Suprapubic skin (tissue), 4 donors: ENCODE measurements around the gene TLCD2. TPM values are rescaled to one million over a fixed set of nuclear protein-coding genes. Genes with fewer than 3 reads are reported as not detected.
A peak's percentile ranks its signal among the peaks of the same experiment; 100 is the strongest.

Experiments
- DNase-seq, 2 donors: peaks; one replicate each; pipeline ENCODE4 v3.0.0-alpha.2; 2019; ENCODE audit warnings: low spot score in 2 of 2
- H3K27ac ChIP-seq: fragments of 200-600 bp; sonication (generic); one replicate; pipeline ENCODE4 v1.5.1; 2019
- H3K27me3 ChIP-seq: fragments of 200-600 bp; sonication (generic); one replicate; pipeline ENCODE4 v1.5.1; 2019
- H3K36me3 ChIP-seq: fragments of 200-600 bp; sonication (generic); one replicate; pipeline ENCODE4 v1.5.1; 2019
- H3K4me1 ChIP-seq: fragments of 200-600 bp; sonication (generic); one replicate; pipeline ENCODE4 v1.5.1; 2019
- H3K4me3 ChIP-seq: fragments of 200-600 bp; sonication (generic); one replicate; pipeline ENCODE4 v1.5.1; 2019; ENCODE audit warnings: mild to moderate bottlenecking
- H3K9me3 ChIP-seq: fragments of 200-600 bp; sonication (generic); one replicate; pipeline ENCODE4 v1.5.1; 2019
- CTCF ChIP-seq, 2 donors: fragments of 200-600 bp in 1 of 2; fragments of 450-650 bp in 1 of 2; sonication (generic) in 1 of 2; IDR thresholded peaks; one replicate each; pipeline ENCODE4 v1.5.1; 2016 to 2019; ENCODE audit warnings: antibody characterized with exemption in 2 of 2, mild to moderate bottlenecking in 1 of 2, moderate library complexity in 1 of 2
- EP300 ChIP-seq: sonication (generic); formaldehyde crosslinking; IDR thresholded peaks from one replicate; pipeline ENCODE4 v1.6.1; 2017; ENCODE audit warnings: antibody characterized with exemption
- POLR2A ChIP-seq, 2 donors: fragments of 450-650 bp; IDR thresholded peaks; one replicate each; pipeline ENCODE4 v1.6.1; 2017; ENCODE audit warnings: antibody characterized with exemption in 2 of 2, mild to moderate bottlenecking in 2 of 2, moderate library complexity in 2 of 2
- POLR2AphosphoS5 ChIP-seq, 3 donors: sonication (generic); formaldehyde crosslinking; IDR thresholded peaks; one replicate each; pipeline ENCODE4 v1.6.1; 2017; ENCODE audit warnings: antibody characterized with exemption in 3 of 3
- WGBS: methylation state at CpG from one replicate; pipeline ENCODE4 v1.1.5; 2018; 5-methylcytosine and 5-hydroxymethylcytosine counted together
- total RNA-seq, 4 donors: library from RNA; depleted of rRNA; stranded (reverse); fragments of >200 nt; gene quantifications; one replicate each; pipeline ENCODE4 v1.1.0, GENCODE V29; 2016

The TLCD2 gene
- total RNA-seq, 4 donors from 2014 or later = 2.2 to 4.6 (median 2.9) TPM

- WGBS = 11% methylated on average over 11 of the region's 11 CpGs
- Histone ChIP-seq H3K36me3 (peaks cover 20% of the 10 kb centered on the region), H3K27me3 (no peaks in the 10 kb centered on the region), H3K4me1 (peaks cover 69% of the 10 kb centered on the region), H3K27ac (peak overlapping the region; percentile 100), H3K4me3 (peak overlapping the region; percentile 99), H3K9me3 (no peaks in the 10 kb centered on the region)
- DNase-seq = peak in 1 of 2 donors; percentile 74
- TF ChIP-seq CTCF (IDR thresholded peaks at IDR 0.05) (peak in 1 of 2 donors; percentile 42), EP300 (no peak), POLR2AphosphoS5 (IDR thresholded peaks at IDR 0.05) (no peak), POLR2A (IDR thresholded peaks at IDR 0.05) (no peak)
These were observed 3.8 kb upstream of the TLCD2 start for GRCh38 chr17:1713878-1714426.

GRCh38 chr17:1713160-1713877, 3.1 kb upstream of the TLCD2 start:
- TF ChIP-seq POLR2AphosphoS5 (IDR thresholded peaks at IDR 0.05) (no peak), EP300 (no peak)
- Histone ChIP-seq H3K36me3 (peaks cover 20% of the 10 kb centered on the region), H3K9me3 (no peaks in the 10 kb centered on the region), H3K4me3 (peak overlapping the region; percentile 99), H3K27ac (peak overlapping the region; percentile 100), H3K27me3 (no peaks in the 10 kb centered on the region), H3K4me1 (peaks cover 63% of the 10 kb centered on the region)
- WGBS = 62% methylated on average over 9 of the region's 10 CpGs
- DNase-seq = no peak

- Histone ChIP-seq H3K27ac (no peak overlapping the region), H3K4me1 (peaks cover 52% of the 10 kb centered on the region), H3K4me3 (no peak overlapping the region), H3K27me3 (no peaks in the 10 kb centered on the region), H3K9me3 (no peaks in the 10 kb centered on the region), H3K36me3 (peaks cover 20% of the 10 kb centered on the region)
- no peak for DNase-seq
- no peak for TF ChIP-seq POLR2A (IDR thresholded peaks at IDR 0.05)
- no peak for TF ChIP-seq EP300
- no peak for TF ChIP-seq CTCF (IDR thresholded peaks at IDR 0.05)
- no peak for TF ChIP-seq POLR2AphosphoS5 (IDR thresholded peaks at IDR 0.05)
- WGBS = 96% methylated on average over 8 of the region's 8 CpGs
These were observed 2.1 kb upstream of the TLCD2 start for GRCh38 chr17:1712271-1712670.

- Histone ChIP-seq H3K4me1 (peaks cover 48% of the 10 kb centered on the region), H3K4me3 (no peak overlapping the region), H3K9me3 (no peaks in the 10 kb centered on the region), H3K27ac (no peak overlapping the region), H3K27me3 (no peaks in the 10 kb centered on the region), H3K36me3 (peaks cover 20% of the 10 kb centered on the region)
- DNase-seq = no peak
- 81% methylated on average over 4 of the region's 4 CpGs for WGBS
- TF ChIP-seq POLR2A (IDR thresholded peaks at IDR 0.05) (no peak), CTCF (IDR thresholded peaks at IDR 0.05) (no peak), POLR2AphosphoS5 (IDR thresholded peaks at IDR 0.05) (no peak), EP300 (no peak)
These were observed 1.6 kb upstream of the TLCD2 start for GRCh38 chr17:1711804-1712203.

GRCh38 chr17:1710807-1711553, 803 bp upstream of the TLCD2 start:
- H3K36me3 ChIP-seq = peaks cover 20% of the 10 kb centered on the region
- 23% methylated on average over 14 of the region's 14 CpGs for WGBS
- no peak for DNase-seq
- no peaks in the 10 kb centered on the region for H3K27me3 ChIP-seq
- no peaks in the 10 kb centered on the region for H3K9me3 ChIP-seq
- H3K27ac ChIP-seq = peak overlapping the region; percentile 64
- H3K4me3 ChIP-seq = peak overlapping the region; percentile 66
- H3K4me1 ChIP-seq = peaks cover 46% of the 10 kb centered on the region
- no peak for TF ChIP-seq POLR2AphosphoS5 (IDR thresholded peaks at IDR 0.05)
- TF ChIP-seq CTCF (IDR thresholded peaks at IDR 0.05) = no peak
- no peak for TF ChIP-seq EP300
- TF ChIP-seq POLR2A (IDR thresholded peaks at IDR 0.05) = no peak
